GM06990 (cell line): ENCODE measurements around the gene MAGI2.

Experiments
- DNase-seq: peaks from one replicate; pipeline ENCODE4 v3.0.0-alpha.2; 2011; ENCODE audit not compliant: insufficient read length; ENCODE audit errors: extremely low read depth
- H3K27me3 ChIP-seq: replicated peaks from 2 replicates; pipeline ENCODE4 v1.6.0; 2011; ENCODE audit warnings: low read length; ENCODE audit not compliant: control insufficient read depth, insufficient read depth
- H3K36me3 ChIP-seq: 2 replicates; pipeline ENCODE4 v1.5.1; 2011; ENCODE audit warnings: low read length; ENCODE audit not compliant: control insufficient read depth, insufficient read depth
- H3K4me3 ChIP-seq: replicated peaks from 2 replicates; pipeline ENCODE4 v1.5.1; 2011; ENCODE audit warnings: low read depth, mild to moderate bottlenecking, control low read depth, low read length
- CTCF ChIP-seq: IDR thresholded peaks from 2 replicates; pipeline ENCODE4 v1.5.1; 2011; ENCODE audit warnings: low read length, control low read depth, mild to moderate bottlenecking, inconsistent platforms; ENCODE audit not compliant: insufficient read depth, poor library complexity, severe bottlenecking

MAGI2 gene

GRCh38 chr7:79199266-79199665, 254.2 kb downstream of the MAGI2 start:
- no peak for DNase-seq
- H3K27me3 ChIP-seq, result no peaks in the 10 kb centered on the region
- TF ChIP-seq CTCF, result no peak
- no peak overlapping the region for H3K4me3 ChIP-seq
- no peaks in the 10 kb centered on the region for H3K36me3 ChIP-seq

GRCh38 chr7:79185605-79186004, 267.9 kb downstream of the MAGI2 start:
- DNase-seq, result no peak
- Histone ChIP-seq H3K27me3 (no peaks in the 10 kb centered on the region), H3K36me3 (no peaks in the 10 kb centered on the region), H3K4me3 (no peak overlapping the region)
- TF ChIP-seq CTCF, result no peak

GRCh38 chr7:79182283-79182682, 271.2 kb downstream of the MAGI2 start:
- Histone ChIP-seq H3K27me3 (no peaks in the 10 kb centered on the region), H3K4me3 (no peak overlapping the region), H3K36me3 (no peaks in the 10 kb centered on the region)
- no peak for TF ChIP-seq CTCF
- no peak for DNase-seq

- no peaks in the 10 kb centered on the region for H3K27me3 ChIP-seq
- H3K4me3 ChIP-seq, result no peak overlapping the region
- no peak for TF ChIP-seq CTCF
- H3K36me3 ChIP-seq, result no peaks in the 10 kb centered on the region
- no peak for DNase-seq
Observed at GRCh38 chr7:79180533-79180932, 272.9 kb downstream of the MAGI2 start.

- no peaks in the 10 kb centered on the region for H3K36me3 ChIP-seq
- DNase-seq, result no peak
- no peaks in the 10 kb centered on the region for H3K27me3 ChIP-seq
- no peak overlapping the region for H3K4me3 ChIP-seq
- TF ChIP-seq CTCF, result peak; percentile 51
Observed at GRCh38 chr7:79176859-79177477, 276.5 kb downstream of the MAGI2 start.

- no peak for DNase-seq
- TF ChIP-seq CTCF, result no peak
Observed at GRCh38 chr7:79175374-79175773, 278.1 kb downstream of the MAGI2 start.

More at GRCh38 chr7:79175374-79175773, 278.1 kb downstream of the MAGI2 start:
- no peaks in the 10 kb centered on the region for H3K27me3 ChIP-seq
- no peak overlapping the region for H3K4me3 ChIP-seq
- H3K36me3 ChIP-seq, result no peaks in the 10 kb centered on the region
